Activated T-helper 1 cell treated with anti-CD3 and anti-CD28 coated beads, Interleukin-2, amount 50 U/mL, for 16 hours (primary cell): ENCODE results near the gene B4GALT1.
"Not testable (repeated sequence)": the region's sequence is repeated elsewhere in the genome, so short reads cannot be mapped to it uniquely, and the experiment has no call there.

ENCODE experiments used
- DNase-seq, 2 donors: peaks; one replicate each; pipeline ENCODE4 v3.0.0-alpha.2; 2020; ENCODE audit warnings: low read depth in 1 of 2, low spot score in 1 of 2

B4GALT1 gene

DNA sequence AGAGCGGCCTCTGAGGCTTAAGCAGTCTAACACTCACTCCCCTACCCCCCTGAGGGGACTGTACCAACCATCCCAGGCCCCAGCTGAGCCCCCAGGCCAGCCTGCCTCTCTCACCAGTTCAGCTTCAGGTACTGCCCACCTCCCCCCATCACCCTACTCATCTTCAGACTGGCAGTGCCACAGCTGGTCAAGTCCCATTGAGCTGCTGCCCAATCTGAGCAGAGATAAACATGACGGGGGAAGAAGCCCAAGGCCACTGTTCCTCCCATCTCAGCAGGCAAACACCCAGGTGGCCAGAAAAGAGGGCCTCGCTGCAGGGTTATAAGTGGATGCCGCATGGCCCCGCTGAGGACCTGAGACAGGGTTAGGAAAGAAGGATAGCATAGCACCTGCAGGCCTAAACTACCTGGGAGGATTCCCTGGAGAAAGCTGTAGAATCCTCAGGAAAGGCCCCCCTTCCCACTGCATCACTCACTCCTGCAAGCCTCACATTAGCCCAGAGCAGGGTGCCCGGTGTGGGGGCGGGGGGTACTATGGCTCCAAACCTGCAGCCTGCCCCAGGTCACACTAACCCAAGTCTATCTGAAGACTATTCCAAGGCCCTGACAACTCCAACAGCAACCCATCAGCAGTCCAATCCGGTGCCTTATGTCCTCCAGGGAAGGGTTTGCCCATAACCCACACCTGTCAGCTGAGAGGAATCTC is 3.6 kb downstream of the B4GALT1 start:
- DNase-seq, result no peak

DNA sequence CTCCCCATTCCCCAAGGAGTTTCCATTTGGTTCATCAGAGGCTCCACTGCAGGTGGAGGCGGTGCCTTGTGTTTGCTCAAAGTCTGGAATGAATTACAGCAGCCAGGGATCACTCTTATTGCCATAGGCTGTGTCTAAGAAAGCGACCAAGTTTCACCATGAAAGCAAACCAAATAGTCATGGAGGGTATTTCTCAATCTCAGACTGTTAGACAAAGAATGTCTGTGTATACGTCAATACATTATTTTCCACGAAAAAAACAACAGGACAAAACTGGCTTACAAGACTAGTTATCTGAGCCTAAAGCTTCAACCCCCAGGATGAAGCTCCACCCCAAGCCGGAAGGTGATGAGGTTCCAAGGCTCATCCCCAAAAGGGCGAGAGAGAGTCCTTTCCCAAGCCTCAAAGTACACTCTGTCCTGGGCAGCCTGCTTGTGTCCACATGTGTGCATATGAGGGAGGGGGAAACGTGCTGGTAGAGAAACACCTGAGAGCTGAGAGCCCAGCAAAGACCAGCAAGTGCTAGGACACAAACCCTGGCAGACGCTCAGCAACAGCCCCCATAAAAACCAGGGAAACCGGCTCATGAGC is 4.3 kb downstream of the B4GALT1 start:
- DNase-seq, result no peak

DNA sequence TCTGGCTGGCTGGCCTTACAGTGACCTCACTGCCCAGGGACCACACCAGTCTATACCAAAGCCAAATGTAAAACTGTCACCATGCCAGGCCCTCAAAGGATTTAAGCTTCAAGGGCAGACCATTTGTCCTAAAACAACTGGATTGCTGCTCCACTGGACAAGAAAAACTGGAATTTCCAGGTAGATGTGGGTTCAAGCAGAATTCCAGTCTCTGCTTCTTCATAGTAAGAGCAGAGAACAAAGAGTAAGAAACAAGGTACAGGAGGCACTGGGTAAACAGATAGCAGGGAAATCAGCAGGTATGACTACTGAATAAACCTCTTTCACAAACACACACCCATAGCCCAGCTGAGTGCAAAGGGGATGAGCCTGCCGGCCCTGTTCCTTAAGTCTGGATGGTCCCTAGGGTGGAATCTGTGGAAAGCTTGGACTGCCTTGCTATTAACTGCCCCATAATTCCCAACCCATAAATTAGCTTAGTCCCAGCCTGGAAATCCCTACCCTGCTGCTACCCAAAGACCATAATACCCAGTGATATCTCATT is 5.5 kb downstream of the B4GALT1 start:
- no peak for DNase-seq

DNA sequence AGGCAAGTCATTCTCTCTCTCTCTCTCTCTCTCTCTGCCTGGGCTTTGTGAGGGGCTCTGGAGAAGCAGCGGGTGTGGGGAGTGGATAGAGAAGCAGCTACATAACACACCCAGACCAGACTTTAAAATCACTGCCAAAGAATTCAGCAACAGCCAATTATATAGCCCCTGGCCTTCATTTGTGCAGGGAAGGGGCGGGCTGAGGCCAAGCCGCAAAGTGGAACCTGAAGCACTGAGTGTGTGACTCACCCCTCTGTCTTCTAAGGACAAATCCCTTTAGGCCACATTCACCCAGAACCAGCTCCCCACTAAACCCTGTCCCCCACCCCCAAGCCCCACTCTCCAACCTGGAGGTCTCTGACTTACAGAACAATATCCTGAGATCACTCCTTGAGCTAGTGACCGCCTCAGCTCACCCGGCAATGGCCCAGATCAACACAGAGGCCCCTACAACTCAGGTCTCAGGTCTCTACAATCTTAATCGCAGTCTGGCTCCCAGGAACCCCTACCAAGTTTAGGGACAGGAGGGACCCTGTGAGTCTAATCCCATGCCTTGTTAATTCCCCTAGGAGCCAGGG is 6.0 kb downstream of the B4GALT1 start:
- peak in 1 of 2 donors; percentile 27 for DNase-seq

DNA sequence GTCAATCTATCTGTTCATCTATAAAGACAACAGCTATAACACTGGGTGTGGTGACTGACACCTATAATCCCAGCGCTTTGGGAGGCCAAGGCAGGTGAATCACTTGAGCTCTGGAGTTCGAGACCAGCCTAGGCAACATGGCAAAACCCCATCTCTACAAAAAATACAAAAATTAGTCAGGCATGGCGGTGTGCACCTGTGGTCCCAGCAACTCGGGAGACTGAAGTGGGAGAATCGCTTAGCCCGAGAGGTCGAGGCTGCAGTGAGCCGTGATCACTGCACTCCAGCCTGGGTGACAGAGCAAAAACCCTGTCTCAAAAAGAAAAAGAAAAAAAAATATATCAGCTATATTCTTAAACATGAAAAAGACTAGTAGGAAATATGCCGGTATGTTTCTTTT is 6.7 kb downstream of the B4GALT1 start:
- not testable (repeated sequence) for DNase-seq

DNA sequence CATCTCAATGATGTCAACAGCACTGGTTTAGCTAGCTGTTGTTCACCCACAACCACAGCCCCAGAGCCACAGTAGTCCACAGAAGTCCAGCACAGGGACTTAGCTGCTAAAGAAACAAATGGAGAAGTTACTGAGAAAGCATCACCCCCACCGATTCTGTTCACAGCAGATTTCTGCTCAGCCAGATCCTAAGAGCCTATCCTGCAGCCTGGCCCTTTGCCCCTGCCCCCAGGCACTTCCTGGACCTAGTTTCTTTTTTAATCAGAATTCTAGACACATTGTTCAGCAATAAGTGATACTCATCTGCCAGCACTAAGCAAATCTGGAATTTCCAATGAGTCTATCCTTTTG is 7.4 kb downstream of the B4GALT1 start:
- DNase-seq, result peak in 1 of 2 donors; percentile 22

DNA sequence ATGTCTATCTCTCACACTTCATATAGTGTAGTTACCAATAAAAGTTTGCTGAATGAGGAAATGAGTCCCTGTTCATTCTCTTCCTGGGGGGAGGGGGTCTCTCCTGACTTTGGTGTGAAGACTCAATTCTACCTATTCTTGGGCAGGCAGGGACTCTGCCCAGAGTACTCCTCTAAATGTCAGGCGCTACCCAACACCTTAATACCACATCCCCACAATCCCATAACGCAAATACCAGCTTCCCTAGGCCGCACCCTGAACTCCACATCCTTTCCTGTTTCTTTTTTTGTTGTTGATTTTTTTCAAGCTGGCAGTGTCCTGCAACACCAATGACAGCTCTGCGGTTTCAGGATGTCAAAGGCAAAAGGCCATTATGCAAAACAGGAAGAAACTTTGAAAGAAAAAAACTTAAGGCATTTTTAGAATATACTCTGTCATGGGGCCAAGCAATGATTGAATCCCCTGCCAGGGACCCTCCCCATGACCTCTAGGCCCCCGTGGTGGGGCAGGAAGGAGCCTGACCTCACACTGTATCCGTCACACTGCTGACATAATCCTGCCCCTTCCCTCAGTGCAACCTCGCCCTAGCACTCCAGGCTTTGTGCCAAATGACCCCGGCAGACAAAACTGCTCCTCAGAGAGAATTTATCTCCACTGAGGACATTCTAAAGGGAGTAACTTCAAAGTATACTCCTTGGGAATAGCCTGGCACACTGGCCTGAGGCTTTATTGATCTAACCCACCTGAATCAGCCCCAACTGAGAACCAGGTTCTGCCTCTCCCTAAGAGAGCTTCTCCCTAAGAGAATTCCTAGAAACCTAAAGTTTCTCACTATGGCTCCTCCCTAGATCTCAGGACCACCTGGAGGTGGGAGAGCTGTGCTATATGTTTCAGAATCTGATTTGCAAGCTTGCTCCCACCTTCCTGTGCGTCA is 8.0 kb downstream of the B4GALT1 start:
- DNase-seq, result no peak

DNA sequence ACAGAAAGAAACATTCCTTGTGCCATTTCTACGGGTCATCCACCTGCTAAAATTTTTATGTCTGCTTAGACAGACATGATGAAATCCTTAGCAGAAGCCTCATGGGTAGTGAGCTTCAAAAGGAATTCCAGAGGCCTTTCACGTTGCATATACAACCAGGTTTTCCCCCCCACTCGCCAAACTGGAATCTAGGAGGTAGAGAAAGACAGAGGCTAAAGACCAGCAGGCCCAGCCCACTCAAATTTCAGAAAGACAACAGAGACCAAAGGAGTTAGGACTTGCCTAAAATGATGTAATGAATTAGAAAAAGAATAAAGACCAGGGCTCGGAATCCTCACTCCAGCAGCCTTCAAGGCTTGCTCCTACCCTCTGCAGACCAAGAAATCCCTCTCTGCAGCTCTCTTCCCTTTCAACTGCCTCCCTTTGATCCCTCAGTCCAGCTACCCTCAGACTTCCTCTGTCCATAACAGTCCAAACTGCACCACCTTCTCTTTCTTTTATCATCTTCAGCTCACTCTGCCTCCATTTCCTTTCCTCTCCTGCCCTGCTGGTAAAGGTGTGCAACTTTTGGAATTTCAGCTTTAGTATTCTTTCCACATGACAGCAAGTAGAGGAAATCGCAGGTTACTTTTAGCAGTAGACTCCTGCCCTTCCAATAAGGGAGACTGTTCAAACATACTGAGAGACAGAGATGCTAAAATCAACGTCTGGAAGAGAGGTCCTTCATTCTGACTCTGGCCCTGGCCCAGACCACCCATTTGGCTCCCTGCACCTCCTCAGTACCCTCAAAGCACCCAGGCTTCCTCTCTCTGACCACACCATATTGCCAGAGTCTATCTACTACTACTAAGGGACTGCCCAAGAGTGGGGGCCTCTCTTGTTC is 8.9 kb downstream of the B4GALT1 start:
- DNase-seq, result no peak

DNA sequence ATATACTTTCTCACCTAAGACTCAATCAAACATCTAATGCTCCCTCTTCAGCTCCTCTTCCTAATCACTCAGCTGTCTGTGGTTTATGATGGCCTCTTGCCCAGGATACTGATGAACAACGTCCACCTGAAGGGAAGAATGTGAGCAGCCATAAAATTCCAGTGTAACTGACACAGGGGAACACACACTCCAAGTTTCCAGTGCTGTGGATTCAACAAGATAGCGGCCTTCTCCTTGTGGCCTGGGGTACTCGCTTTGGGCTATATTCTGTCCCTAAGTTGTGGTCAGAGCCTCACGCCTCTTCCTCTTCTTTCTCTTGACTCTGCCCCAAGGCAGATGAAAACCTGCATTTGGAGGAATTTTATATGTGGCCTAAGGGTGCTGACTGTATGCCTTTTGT is 11.7 kb downstream of the B4GALT1 start:
- no peak for DNase-seq

DNA sequence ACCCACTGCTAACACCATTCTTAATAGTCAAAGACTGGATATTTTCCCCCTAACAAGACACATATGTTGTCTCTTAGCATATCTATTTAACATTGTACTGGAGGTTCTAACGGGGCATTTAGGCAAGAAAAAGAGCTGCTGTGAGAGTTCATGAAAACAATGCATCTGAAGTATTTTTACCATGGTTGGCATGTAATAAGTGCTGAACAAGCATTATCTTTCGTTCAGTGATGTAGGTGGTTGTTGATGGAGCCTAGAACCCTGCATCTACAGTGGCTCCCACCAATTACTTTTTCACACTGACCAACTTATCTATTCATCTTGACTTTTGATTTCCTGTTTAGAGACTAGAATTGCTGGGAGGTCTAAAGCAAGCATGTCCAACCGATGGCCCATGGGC is 12.8 kb downstream of the B4GALT1 start:
- DNase-seq, result no peak

DNA sequence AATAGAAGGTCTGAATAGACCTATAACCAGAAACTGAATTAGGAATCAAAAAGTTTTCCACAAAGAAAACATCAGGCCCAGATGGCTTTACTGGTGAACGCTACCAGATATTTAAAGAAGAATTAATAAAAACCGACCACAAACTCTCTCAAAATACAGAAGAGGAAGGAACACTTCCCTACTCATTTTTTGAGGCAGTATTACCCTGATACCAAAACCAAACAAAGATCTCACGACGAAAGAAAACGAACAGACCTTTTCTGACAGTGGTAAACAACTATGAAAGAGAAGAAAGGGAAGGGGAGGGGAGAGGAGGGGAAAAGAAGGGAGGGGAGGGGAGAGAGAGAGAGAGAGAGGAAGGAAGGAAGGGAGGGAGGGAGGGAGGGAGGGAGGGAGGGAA is 13.5 kb downstream of the B4GALT1 start:
- DNase-seq, result no peak

DNA sequence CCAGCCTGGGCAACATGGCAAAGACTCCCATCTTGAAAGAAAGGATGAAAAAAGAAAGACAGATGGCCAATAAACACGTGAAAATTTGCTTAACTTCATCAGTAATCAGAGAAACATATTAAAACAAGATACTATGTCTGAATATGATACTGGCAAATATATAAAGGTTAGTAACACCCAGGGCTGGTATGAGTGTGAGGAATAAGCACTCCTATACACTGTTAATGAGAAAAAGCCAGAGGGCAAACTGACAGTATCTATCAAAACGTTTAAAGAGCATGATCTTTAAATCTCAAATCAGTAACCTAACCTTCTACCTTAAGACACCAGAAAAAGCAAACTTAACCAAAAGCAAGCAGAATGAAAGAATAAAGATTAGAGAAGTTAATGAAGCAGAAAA is 14.1 kb downstream of the B4GALT1 start:
- no peak for DNase-seq

DNA sequence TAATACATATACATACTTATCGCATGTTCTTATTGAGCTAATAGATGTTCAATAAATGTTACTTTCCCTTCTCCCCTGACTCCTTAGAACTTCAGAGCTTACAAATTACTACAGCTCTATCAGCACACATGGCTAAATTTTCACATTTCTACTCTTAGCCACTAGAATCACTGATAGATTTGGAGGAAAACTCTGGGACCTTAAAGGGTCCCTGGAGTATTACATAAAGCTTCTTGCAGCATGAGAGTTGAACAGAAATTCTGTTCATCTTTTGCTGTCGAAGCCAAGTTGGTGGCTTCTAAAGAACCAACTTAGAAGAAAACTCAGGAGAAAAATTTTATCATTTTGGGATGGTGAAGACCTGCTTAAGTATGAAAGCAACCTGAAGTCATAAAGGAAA is 15.5 kb downstream of the B4GALT1 start:
- DNase-seq, result no peak

DNA sequence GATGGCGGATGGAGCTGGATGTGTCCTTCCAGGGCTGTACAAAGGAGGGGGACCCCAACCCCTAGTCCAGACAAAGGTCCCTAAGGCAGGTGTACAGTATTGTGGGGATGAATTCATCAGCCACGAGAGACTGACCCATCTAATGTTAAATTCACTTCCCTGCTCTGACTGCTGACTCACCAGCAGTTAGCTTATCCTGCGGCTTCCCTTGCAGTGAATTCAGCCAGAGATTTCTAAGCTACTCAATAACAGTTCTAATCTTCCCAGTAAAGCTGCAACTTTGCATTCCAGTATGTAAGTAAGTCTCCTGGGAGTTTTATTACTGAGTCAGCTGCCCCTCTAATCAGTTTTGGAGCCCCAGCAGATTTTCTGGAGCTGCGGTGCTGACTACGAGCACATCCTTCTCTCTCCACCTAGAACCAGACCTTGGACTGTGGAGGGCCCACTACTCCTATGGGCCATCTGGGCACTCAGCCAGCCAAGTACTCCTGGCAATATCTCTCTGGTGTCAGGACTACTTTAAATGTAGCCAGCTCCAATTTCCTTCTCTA is 16.1 kb downstream of the B4GALT1 start:
- no peak for DNase-seq

DNA sequence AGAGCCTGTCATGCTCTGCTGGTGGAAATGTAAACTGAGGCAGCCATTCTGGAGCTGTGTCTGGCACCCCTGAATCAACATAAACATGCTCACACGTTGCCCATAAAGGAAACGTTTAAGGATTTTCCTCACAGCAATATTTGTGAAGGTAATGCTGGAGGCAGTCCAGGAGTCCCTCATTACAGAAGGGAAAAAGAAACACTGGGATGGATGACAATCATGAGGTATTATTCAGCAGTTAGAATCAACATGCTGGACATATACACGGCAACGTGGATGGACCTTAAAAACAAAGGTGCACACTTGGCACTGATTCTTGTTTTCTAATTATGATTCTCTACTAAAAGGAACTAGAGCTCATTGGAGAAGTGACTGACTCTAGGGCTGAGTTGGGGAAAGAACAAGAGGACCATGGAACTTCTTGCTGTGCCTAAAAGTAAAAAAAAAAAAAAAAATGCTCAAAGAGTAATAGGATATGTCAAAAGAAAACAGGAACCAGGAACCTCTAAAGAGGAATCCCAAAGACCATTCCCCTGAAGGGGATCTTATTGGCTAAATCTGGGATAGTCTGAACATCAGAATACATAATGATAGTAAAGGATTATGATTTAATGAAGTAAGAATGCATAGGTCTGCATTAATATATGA is 18.6 kb downstream of the B4GALT1 start:
- DNase-seq, result no peak

DNA sequence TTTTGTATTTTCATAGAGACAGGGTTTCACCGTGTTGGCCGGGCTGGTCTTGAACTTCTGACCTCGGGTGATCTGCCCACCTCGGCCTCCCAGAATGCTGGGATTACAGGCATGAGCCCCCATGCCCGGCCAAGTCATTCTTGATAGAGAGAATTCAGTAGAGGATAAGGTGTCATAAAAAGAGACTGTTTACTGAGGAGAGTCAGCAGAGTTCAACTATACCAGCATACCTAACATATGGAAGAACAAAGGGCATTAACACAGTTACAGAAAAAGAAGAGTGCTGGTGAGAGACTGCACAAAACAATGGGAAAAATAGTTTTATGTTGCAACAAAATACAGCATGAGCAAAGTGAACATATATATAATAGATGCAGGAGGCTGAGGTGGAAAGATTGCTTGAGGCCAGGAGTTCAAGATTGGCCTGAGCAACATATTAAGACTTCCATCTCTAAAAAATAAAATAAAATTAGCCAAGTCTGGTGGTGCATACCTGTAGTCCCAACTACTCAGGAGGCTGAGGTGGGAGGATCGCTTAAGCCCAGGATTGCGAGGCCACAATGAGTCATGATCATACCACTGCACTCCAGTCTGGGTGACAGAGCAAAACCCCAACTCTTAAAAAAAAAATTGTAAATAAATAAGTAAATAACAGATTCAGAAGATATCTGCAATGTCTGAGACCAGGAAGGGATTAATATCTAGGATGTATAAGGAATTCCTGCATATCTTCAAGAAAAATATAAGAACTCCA is 19.5 kb downstream of the B4GALT1 start:
- DNase-seq, result no peak

DNA sequence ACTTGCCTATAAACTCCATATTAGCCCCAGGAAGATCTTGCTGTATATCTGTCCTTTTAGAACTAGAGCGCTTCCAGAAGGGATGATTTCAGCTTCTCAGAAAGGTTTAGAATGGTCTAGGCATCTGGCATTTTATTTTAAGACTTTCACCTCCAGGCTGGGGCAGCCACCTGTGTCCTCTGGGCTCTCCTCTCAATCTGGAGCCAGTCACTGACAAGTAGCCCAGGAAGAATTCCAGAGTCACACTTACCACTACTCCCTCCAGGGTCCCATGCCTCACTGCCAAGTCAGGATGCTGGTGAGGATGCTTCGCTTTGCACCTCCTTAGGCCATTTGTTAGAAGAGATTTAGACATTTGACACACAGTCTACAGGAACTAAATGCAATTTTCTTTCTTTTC is 20.8 kb downstream of the B4GALT1 start:
- no peak for DNase-seq

DNA sequence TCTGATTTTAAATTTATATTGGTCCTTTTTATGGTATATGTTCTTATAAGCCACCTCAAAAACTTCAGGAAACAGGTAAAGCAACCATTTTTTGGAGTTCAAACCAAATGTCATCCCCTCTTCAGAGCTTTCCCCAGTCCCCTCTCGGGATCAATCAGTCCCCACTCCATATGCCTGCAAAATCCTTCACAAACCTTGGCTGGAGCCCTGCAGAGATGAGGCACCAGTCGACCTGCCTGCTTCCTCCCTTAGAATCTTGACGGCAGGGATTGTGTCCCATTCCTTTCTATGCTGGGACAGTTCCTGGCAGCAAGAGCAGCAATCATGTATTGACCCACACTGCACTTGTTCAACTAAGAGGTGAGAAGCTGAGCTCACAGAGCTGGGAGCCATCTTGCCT is 22.6 kb downstream of the B4GALT1 start:
- DNase-seq, result no peak

DNA sequence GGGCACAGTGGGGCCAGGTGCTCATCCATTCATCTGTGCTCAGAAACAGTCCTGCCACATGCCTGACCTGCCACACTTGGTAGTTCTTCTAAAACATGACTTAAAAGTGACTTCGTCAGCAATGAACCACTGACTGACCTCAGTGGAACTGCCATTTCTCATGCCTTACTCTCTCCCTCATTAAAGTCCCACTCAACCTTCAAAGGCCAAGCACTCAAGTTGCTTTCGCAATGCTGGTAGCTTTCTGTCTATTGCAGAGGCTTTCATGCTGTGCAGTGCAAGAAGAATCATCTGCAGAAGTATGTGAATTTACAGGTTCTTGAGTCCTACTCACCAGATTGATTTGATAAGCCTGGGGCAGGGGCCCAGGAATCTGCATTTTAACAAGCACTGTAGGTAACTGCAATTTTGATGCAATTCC is 23.9 kb downstream of the B4GALT1 start:
- DNase-seq, result no peak
